Endodermal cell (in vitro differentiated cells): ENCODE data around the gene KCNC1. TPM values are rescaled to one million over a fixed set of nuclear protein-coding genes. Genes with fewer than 3 reads are reported as not detected.

ENCODE experiments used
- DNase-seq: peaks from one replicate; pipeline ENCODE4 v3.0.0-alpha.2; 2017
- H3K27ac ChIP-seq: 2 replicates; pipeline ENCODE4 v1.5.1; 2013; ENCODE audit warnings: mild to moderate bottlenecking, low read depth, low read length, moderate library complexity
- H3K27me3 ChIP-seq: 2 replicates; pipeline ENCODE4 v1.6.1; 2013; ENCODE audit warnings: mild to moderate bottlenecking, low read length, moderate library complexity; ENCODE audit not compliant: insufficient read depth, control insufficient read depth, poor library complexity, severe bottlenecking
- H3K36me3 ChIP-seq: 2 replicates; pipeline ENCODE4 v1.7.0; 2013; ENCODE audit warnings: mild to moderate bottlenecking, low read length, moderate library complexity; ENCODE audit not compliant: control insufficient read depth, insufficient read depth
- H3K4me1 ChIP-seq: one replicate; pipeline ENCODE4 v1.7.0; 2013; ENCODE audit warnings: low read length; ENCODE audit not compliant: control insufficient read depth, insufficient read depth
- H3K4me3 ChIP-seq: 2 replicates; pipeline ENCODE4 v1.5.1; 2013; ENCODE audit warnings: mild to moderate bottlenecking, low read length, moderate library complexity
- H3K9ac ChIP-seq: 2 replicates; pipeline ENCODE4 v1.6.1; 2013; ENCODE audit warnings: mild to moderate bottlenecking, low read length, moderate library complexity; ENCODE audit not compliant: poor library complexity, severe bottlenecking; ENCODE audit errors: extremely low read depth
- H3K9me3 ChIP-seq: 2 replicates; pipeline ENCODE4 v1.6.1; 2013; ENCODE audit warnings: mild to moderate bottlenecking, low read length, moderate library complexity; ENCODE audit not compliant: control insufficient read depth
- H3K27ac Mint-ChIP-seq: 2 replicates; pipeline ENCODE4 v1.8.0; 2020; ENCODE audit warnings: mixed read lengths
- H3K27me3 Mint-ChIP-seq: 2 replicates; pipeline ENCODE4 v1.8.0; 2021; ENCODE audit warnings: mild to moderate bottlenecking, mixed read lengths; ENCODE audit not compliant: insufficient read depth
- H3K36me3 Mint-ChIP-seq: 2 replicates; pipeline ENCODE4 v1.8.0; 2020; ENCODE audit warnings: low read depth, mixed read lengths
- H3K4me1 Mint-ChIP-seq: 2 replicates; pipeline ENCODE4 v1.8.0; 2020; ENCODE audit warnings: mixed read lengths
- H3K4me3 Mint-ChIP-seq: 2 replicates; pipeline ENCODE4 v1.8.0; 2020; ENCODE audit warnings: mild to moderate bottlenecking, moderate library complexity, mixed read lengths
- H3K9me3 Mint-ChIP-seq: 2 replicates; pipeline ENCODE4 v1.8.0; 2020; ENCODE audit warnings: mild to moderate bottlenecking, mixed read lengths
- WGBS, 2 experiments: methylation state at CpG; one replicate each; pipeline versions ENCODE4 v1.1.5 to v1.1.7; 2013; ENCODE audit warnings: missing lambda C conversion rate in 2 of 2, mixed read lengths in 1 of 2; ENCODE audit not compliant: insufficient coverage in 1 of 2, insufficient read length in 1 of 2; 5-methylcytosine and 5-hydroxymethylcytosine counted together
- total RNA-seq, 2 donors: library from RNA; stranded (reverse); fragmentation: NEBNext Ultra II Directional in 1 of 2; extraction: Animal tissue kit (Norgen Biotek cat#: 25700) in 1 of 2; gene quantifications; 2 replicates in 1 of 2; 3 replicates in 1 of 2; pipeline ENCODE4 v1.2.1, GENCODE V29; 2021
- TF ChIP-seq, protein P1 (sequence below): fragments of 200-600 bp; sonication (generic); conservative IDR thresholded peaks from 2 replicates; pipeline ENCODE4 v1.5.0; 2021; ENCODE audit warnings: antibody characterized with exemption, mild to moderate bottlenecking

The KCNC1 gene
- total RNA-seq, 2 donors from 2014 or later, result not detected

DNA sequence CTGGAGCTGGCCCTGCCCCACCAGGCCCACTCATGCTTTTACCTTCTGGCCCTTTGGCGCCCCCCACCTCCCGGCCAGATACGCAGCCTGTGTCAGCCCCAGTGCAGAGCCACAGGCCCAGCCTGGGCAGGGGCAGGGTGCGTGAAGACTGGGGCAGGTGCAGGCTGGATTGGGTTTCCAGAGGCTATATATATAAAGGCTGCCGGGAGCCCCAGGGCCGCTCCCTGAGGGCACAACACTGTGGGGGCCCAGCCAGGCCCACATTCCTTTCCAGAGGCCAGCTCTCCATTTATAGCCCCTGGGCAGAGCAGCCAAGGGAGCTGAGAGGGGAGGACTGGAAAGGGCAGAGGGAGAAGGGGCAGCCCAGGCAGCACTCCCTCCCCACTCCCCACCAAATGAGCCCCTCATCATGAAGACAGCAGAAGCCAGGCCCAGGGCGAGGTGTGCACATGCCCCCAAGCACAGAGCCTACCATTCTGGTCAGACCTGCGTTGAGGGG is 20.2 kb upstream of the KCNC1 start:
- Mint-ChIP-seq H3K27me3 (peaks cover 1% of the 10 kb centered on the region), H3K4me1 (peaks cover 7% of the 10 kb centered on the region), H3K4me3 (no peak overlapping the region), H3K27ac (no peak overlapping the region), H3K9me3 (no peaks in the 10 kb centered on the region), H3K36me3 (no peaks in the 10 kb centered on the region)
- TF ChIP-seq, protein P1, sequence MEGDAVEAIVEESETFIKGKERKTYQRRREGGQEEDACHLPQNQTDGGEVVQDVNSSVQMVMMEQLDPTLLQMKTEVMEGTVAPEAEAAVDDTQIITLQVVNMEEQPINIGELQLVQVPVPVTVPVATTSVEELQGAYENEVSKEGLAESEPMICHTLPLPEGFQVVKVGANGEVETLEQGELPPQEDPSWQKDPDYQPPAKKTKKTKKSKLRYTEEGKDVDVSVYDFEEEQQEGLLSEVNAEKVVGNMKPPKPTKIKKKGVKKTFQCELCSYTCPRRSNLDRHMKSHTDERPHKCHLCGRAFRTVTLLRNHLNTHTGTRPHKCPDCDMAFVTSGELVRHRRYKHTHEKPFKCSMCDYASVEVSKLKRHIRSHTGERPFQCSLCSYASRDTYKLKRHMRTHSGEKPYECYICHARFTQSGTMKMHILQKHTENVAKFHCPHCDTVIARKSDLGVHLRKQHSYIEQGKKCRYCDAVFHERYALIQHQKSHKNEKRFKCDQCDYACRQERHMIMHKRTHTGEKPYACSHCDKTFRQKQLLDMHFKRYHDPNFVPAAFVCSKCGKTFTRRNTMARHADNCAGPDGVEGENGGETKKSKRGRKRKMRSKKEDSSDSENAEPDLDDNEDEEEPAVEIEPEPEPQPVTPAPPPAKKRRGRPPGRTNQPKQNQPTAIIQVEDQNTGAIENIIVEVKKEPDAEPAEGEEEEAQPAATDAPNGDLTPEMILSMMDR, result peak; percentile 47
- H3K27me3 ChIP-seq, result peaks cover 100% of the 10 kb centered on the region
- no peaks in the 10 kb centered on the region for H3K4me1 ChIP-seq
- H3K9me3 ChIP-seq, result no peaks in the 10 kb centered on the region
- no peak overlapping the region for H3K4me3 ChIP-seq
- no peaks in the 10 kb centered on the region for H3K36me3 ChIP-seq
- WGBS, 2 experiments, result 75% methylated on average over 8 of the region's 8 CpGs; no CpG with 5 or more reads in 1 of the 2 experiments
- H3K27ac ChIP-seq, result no peak overlapping the region
- peak; percentile 64 for DNase-seq
- no peak overlapping the region for H3K9ac ChIP-seq

DNA sequence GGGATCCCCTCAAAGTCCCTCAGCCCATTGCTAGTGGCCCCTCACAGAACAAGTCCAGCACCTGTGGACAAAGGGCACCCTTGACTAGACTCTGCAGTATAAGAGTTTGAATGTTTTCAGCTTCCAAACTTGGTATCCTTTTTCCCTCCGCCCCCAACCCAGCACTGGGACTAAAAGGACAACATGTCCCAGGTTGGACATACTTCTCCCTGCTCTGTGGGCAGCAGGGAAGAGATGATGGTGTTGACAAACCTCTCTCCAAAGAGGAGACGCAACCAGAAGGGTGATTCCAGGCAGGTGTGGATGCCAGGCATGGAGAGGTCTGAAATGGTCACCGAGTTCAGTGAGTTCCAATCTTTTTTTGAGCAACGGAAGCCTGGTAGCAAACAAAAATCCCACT is 19.7 kb upstream of the KCNC1 start:
- Mint-ChIP-seq H3K27ac (no peak overlapping the region), H3K4me3 (no peak overlapping the region), H3K4me1 (peaks cover 7% of the 10 kb centered on the region), H3K27me3 (peaks cover 6% of the 10 kb centered on the region), H3K9me3 (no peaks in the 10 kb centered on the region), H3K36me3 (no peaks in the 10 kb centered on the region)
- H3K4me3 ChIP-seq, result no peak overlapping the region
- H3K27ac ChIP-seq, result no peak overlapping the region
- 84 to 92% methylated on average over 3 to 4 of the region's 4 CpGs for WGBS, 2 experiments
- TF ChIP-seq, protein P1, result no peak
- H3K9me3 ChIP-seq, result no peaks in the 10 kb centered on the region
- DNase-seq, result no peak
- no peak overlapping the region for H3K9ac ChIP-seq
- H3K4me1 ChIP-seq, result no peaks in the 10 kb centered on the region
- H3K36me3 ChIP-seq, result no peaks in the 10 kb centered on the region
- peaks cover 100% of the 10 kb centered on the region for H3K27me3 ChIP-seq

DNA sequence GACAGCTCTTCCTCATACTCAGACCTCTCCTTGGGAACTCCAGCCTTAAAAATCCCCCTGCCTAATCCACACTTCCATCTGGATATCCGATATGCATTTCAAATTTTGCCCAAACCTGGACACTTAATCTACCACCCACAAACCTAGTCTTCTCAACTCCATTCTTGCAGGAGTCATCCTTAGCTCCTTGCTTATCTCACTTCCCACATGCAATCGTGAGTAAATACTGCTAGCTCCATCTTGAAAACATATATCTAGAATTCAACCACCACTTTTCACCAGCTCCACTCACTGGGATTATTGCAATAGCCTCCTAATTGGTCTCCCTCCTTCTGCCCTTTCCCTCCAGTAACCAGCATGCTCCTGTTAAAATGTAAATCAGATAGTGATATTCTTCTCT is 17.8 kb upstream of the KCNC1 start:
- H3K27me3 Mint-ChIP-seq, result peaks cover 25% of the 10 kb centered on the region
- DNase-seq, result no peak
- H3K36me3 Mint-ChIP-seq, result no peaks in the 10 kb centered on the region
- Histone ChIP-seq H3K4me3 (no peak overlapping the region), H3K27me3 (peaks cover 100% of the 10 kb centered on the region), H3K9me3 (no peaks in the 10 kb centered on the region), H3K36me3 (no peaks in the 10 kb centered on the region), H3K27ac (no peak overlapping the region), H3K4me1 (no peaks in the 10 kb centered on the region), H3K9ac (no peak overlapping the region)
- no peaks in the 10 kb centered on the region for H3K9me3 Mint-ChIP-seq
- peaks cover 10% of the 10 kb centered on the region for H3K4me1 Mint-ChIP-seq
- 80 to 91% methylated on average over 2 of the region's 2 CpGs for WGBS, 2 experiments
- H3K27ac Mint-ChIP-seq, result no peak overlapping the region
- TF ChIP-seq, protein P1, result no peak
- no peak overlapping the region for H3K4me3 Mint-ChIP-seq
